ENCODE results near the gene CABP2.

CABP2 gene

GRCh38 chr11:67470337-67471002 is 52.8 kb downstream of the CABP2 start:
- Histone ChIP-seq H3K4me1 (ENCODE audit: control insufficient read depth, insufficient read depth, low read length) (no peaks in the 10 kb centered on the region), H3K36me3 (ENCODE audit: control insufficient read depth, insufficient read depth, low read length) (no peaks in the 10 kb centered on the region), H3K27me3 (ENCODE audit: control insufficient read depth, insufficient read depth, low read length) (no peaks in the 10 kb centered on the region), H3K9ac (ENCODE audit: low read depth, low read length) (no peak overlapping the region), H3K9me3 (ENCODE audit: control insufficient read depth, insufficient read depth, low read length) (no peaks in the 10 kb centered on the region), H3K4me3 (ENCODE audit: low read depth, low read length) (no peak overlapping the region)

GRCh38 chr11:67469508-67469811 is 53.8 kb downstream of the CABP2 start:
- no peaks in the 10 kb centered on the region for H3K9me3 ChIP-seq (ENCODE audit: control insufficient read depth, insufficient read depth, low read length)
- H3K36me3 ChIP-seq (ENCODE audit: control insufficient read depth, insufficient read depth, low read length) = no peaks in the 10 kb centered on the region
- H3K4me1 ChIP-seq (ENCODE audit: control insufficient read depth, insufficient read depth, low read length) = no peaks in the 10 kb centered on the region
- H3K4me3 ChIP-seq (ENCODE audit: low read depth, low read length) = peak overlapping the region; percentile 83
- H3K9ac ChIP-seq (ENCODE audit: low read depth, low read length) = peak overlapping the region; percentile 51
- no peaks in the 10 kb centered on the region for H3K27me3 ChIP-seq (ENCODE audit: control insufficient read depth, insufficient read depth, low read length)

Data from iPS-15b (cell line).